ENCODE results near the gene PROX1. TPM values are rescaled to one million over a fixed set of nuclear protein-coding genes. Genes with fewer than 3 reads are reported as not detected.

PROX1 gene
- total RNA-seq, 1 donor from 2014 or later, result 0.32 TPM

- Histone ChIP-seq H3K27me3 (no peaks in the 10 kb centered on the region), H3K9me3 (no peaks in the 10 kb centered on the region), H3K4me1 (no peaks in the 10 kb centered on the region), H3K4me3 (no peak overlapping the region), H3K27ac (no peak overlapping the region), H3K36me3 (no peaks in the 10 kb centered on the region)
- DNase-seq (ENCODE audit: low spot score in 2 of 2), result no peak
- intact Hi-C loops (cut with DNase I), result no loop called here
- TF ChIP-seq, protein P1, sequence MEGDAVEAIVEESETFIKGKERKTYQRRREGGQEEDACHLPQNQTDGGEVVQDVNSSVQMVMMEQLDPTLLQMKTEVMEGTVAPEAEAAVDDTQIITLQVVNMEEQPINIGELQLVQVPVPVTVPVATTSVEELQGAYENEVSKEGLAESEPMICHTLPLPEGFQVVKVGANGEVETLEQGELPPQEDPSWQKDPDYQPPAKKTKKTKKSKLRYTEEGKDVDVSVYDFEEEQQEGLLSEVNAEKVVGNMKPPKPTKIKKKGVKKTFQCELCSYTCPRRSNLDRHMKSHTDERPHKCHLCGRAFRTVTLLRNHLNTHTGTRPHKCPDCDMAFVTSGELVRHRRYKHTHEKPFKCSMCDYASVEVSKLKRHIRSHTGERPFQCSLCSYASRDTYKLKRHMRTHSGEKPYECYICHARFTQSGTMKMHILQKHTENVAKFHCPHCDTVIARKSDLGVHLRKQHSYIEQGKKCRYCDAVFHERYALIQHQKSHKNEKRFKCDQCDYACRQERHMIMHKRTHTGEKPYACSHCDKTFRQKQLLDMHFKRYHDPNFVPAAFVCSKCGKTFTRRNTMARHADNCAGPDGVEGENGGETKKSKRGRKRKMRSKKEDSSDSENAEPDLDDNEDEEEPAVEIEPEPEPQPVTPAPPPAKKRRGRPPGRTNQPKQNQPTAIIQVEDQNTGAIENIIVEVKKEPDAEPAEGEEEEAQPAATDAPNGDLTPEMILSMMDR (IDR thresholded peaks at IDR 0.05), result no peak
These were observed 26.0 kb downstream of the PROX1 start for GRCh38 chr1:214013614-214014377.

GRCh38 chr1:214014730-214015129, 27.0 kb downstream of the PROX1 start:
- Histone ChIP-seq H3K9me3 (no peaks in the 10 kb centered on the region), H3K27ac (no peak overlapping the region), H3K36me3 (no peaks in the 10 kb centered on the region), H3K4me1 (no peaks in the 10 kb centered on the region), H3K4me3 (no peak overlapping the region), H3K27me3 (no peaks in the 10 kb centered on the region)
- no peak for DNase-seq (ENCODE audit: low spot score in 2 of 2)
- TF ChIP-seq, protein P1 (IDR thresholded peaks at IDR 0.05), result no peak
- intact Hi-C loops (cut with DNase I), result no loop called here

DNA sequence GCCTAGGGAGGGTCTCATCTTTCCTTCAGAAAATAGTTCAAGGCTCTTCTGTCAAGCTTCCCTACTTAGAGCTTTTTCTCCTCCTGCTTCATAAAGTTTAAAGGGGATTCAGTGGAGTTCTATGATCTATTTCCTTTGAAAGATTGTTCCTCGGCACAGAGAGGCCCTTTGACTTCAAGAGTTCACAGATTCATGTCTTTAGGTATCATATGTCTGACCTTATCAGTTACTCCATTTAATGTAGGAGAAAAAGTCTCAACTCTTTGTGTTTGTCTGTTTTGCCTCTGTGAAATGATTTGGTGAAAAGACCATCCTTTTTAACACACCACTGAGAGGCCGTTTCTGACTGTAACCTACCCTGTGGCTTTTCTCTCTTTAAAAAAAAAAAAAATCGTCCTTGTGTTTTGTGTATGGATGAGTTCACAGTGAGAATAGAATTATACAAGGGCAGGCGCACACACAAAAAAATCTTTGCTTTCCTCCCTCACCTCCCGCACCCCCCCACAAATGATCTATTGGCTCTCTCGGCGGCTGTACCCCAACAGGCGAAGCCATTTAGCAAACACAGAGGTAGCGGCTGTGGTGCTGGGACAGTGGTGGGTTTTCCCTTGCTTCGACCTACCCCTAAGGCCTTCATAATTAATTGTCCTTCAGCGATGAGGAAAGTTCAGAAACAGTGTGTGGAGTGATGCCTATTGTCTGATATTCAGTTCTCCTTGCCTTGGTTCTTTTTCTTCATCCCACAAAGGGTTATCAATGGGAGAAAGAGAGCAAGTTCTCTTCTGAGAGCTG, 29.6 kb downstream of the PROX1 start:
- TF ChIP-seq, protein P1 (IDR thresholded peaks at IDR 0.05), result no peak
- Histone ChIP-seq H3K4me3 (no peak overlapping the region), H3K4me1 (no peaks in the 10 kb centered on the region), H3K27me3 (no peaks in the 10 kb centered on the region), H3K36me3 (no peaks in the 10 kb centered on the region), H3K27ac (no peak overlapping the region), H3K9me3 (no peaks in the 10 kb centered on the region)
- intact Hi-C loops (cut with DNase I), result no loop called here
- no peak for DNase-seq (ENCODE audit: low spot score in 2 of 2)

- intact Hi-C loops (cut with DNase I), result no loop called here
- TF ChIP-seq, protein P1 (IDR thresholded peaks at IDR 0.05), result no peak
- no peak for DNase-seq (ENCODE audit: low spot score in 2 of 2)
- H3K9me3 ChIP-seq, result no peaks in the 10 kb centered on the region
- no peaks in the 10 kb centered on the region for H3K36me3 ChIP-seq
- no peaks in the 10 kb centered on the region for H3K27me3 ChIP-seq
- no peak overlapping the region for H3K27ac ChIP-seq
- H3K4me1 ChIP-seq, result no peaks in the 10 kb centered on the region
- no peak overlapping the region for H3K4me3 ChIP-seq
These were observed 30.9 kb downstream of the PROX1 start for GRCh38 chr1:214018386-214019268.

GRCh38 chr1:214019499-214019898, 31.7 kb downstream of the PROX1 start:
- DNase-seq (ENCODE audit: low spot score in 2 of 2), result no peak
- H3K4me3 ChIP-seq, result no peak overlapping the region
- no peaks in the 10 kb centered on the region for H3K9me3 ChIP-seq
- H3K27ac ChIP-seq, result no peak overlapping the region
- no peaks in the 10 kb centered on the region for H3K36me3 ChIP-seq
- TF ChIP-seq, protein P1 (IDR thresholded peaks at IDR 0.05), result no peak
- H3K27me3 ChIP-seq, result no peaks in the 10 kb centered on the region
- H3K4me1 ChIP-seq, result no peaks in the 10 kb centered on the region
- intact Hi-C loops (cut with DNase I), result no loop called here

Data from ascending aorta (tissue), 2 donors.